IPS-11a (cell line): Measurements from ENCODE around the gene TP53.
A peak's percentile ranks its signal among the peaks of the same experiment; 100 is the strongest.

ENCODE experiments used
- H3K4me3 ChIP-seq: one replicate; pipeline ENCODE4 v1.5.1; 2013; ENCODE audit warnings: low read depth, low read length, control low read depth

The TP53 gene

DNA sequence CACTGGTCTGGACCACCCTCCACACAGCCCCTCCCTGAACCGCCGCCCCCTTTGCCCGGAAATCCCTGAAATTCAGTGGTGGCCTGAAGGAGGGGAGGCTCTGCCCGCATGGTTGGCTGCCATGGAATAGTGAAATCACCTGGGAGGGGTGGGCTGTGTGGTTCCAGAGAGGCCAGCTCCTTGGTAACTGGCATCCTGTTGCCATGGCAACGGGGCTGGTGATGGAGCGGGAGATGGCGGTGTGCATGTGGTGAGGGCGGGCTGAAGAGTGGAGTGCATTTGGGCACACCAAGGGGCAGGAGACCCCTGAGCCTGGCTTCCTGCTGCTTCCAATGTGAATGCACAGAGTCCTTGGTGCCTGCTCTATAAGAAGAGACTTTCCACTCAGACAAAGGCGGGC, 20.2 kb upstream of the TP53 start:
- no peak overlapping the region for H3K4me3 ChIP-seq

GRCh38 chr17:7706631-7707354, 19.5 kb upstream of the TP53 start:
- H3K4me3 ChIP-seq: no peak overlapping the region

- H3K4me3 ChIP-seq: peak overlapping the region; percentile 54
These were observed 18.3 kb upstream of the TP53 start for GRCh38 chr17:7705269-7706255.

DNA sequence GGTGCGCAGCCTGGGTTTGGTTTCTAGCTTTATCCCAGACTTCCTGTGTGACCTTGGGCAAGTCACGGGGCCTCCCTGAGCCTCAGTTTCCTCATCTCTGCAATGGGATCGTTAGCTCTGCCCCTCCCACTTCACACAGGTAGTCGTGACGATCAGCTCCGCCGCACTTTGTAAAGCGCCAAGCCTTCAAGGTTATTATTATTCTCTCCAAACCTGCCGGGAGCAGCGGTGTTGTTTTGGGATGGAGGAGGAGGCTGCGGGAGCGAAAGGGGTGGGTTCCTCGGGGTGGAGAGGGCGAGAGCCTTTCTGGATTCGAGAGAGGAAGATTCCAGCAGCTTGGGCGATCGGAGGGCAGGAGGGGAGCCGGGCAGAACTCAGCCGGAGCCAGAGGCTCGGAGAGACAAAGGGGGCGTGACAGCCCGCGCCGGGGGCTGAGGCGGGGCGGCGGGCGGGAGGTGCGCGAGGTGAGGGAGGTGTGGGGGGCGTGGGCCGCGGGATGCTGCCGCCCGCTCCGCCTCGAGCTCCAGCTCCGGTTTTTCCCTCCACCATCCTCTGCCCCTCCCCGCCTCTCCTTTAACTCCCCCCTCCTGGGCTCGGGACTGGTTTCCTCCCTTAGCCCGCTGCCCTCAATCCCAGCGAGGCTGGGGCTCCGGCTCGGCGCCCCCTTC, 17.4 kb upstream of the TP53 start, which contains the start of gene EFNB3:
EFNB3 (plus strand) TSS at position 602 of the 668 bp plus-strand sequence. CDS start 397 bp downstream, outside the sequence.
- peak within 1 kb of the TSS; percentile 54 for H3K4me3 ChIP-seq

DNA sequence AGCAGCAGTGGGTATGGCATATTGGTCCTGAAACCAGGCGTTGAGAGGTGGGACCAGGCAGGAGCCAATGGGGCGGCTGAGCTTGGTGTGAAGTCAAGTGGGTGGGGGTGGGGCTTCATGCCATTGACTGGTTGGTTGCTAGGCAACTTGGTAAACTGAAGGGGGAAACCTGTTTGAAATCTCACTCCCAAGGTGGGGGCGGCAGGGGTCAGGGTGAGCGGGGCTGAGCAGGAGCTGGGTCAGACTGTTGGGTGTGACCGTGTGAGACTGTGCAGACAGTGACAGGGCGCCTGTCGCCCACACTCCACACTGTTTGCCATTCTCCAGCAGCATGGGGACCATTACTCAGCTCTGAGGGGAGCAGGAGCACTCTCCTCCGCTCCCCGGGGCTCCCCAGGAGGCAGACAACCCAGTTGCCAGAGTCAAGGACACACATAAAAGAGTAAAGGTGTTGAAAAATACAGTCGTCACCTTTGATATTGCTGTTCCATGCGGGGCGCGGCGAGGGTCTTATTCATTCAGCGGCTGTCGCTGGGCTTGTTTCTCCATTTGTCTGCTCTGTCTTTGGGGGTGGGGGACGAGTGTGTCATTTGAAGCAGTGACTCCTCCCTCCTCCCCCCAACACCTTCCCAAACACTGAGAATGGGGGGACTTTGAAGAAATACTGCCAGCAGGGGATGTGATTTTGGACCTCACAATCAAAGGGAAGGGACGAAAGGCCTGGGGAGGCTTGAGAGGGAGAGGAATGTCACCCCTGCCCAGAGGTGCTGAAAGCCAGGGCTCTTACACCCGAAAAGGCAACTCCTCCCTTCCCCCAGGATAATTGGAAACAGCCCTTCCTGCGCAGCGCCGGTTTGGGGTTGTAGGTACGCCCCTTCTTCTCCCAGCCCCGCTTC, 16.5 kb upstream of the TP53 start:
- H3K4me3 ChIP-seq: no peak overlapping the region

- H3K4me3 ChIP-seq: no peak overlapping the region
These were observed 15.5 kb upstream of the TP53 start for GRCh38 chr17:7702776-7703175.

- H3K4me3 ChIP-seq: no peak overlapping the region
These were observed 14.4 kb upstream of the TP53 start for GRCh38 chr17:7701681-7702080.

DNA sequence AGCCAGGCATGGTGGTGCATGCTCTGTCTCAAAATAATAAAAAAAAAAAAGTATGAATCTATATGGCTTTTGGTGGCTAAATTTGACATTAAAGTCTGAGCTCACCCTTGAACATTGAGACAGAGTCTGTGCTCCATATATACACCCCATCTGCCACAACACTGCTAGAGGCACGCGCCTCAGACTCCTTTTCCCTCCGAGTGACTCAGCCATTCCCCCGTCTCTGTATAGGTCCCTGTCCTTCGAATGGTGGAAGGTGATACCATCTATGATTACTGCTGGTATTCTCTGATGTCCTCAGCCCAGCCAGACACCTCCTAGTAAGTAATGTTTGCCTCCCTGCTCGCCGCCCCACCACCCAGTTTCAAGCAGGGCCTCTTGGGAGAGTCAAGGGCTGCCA, 13.2 kb upstream of the TP53 start:
- no peak overlapping the region for H3K4me3 ChIP-seq

DNA sequence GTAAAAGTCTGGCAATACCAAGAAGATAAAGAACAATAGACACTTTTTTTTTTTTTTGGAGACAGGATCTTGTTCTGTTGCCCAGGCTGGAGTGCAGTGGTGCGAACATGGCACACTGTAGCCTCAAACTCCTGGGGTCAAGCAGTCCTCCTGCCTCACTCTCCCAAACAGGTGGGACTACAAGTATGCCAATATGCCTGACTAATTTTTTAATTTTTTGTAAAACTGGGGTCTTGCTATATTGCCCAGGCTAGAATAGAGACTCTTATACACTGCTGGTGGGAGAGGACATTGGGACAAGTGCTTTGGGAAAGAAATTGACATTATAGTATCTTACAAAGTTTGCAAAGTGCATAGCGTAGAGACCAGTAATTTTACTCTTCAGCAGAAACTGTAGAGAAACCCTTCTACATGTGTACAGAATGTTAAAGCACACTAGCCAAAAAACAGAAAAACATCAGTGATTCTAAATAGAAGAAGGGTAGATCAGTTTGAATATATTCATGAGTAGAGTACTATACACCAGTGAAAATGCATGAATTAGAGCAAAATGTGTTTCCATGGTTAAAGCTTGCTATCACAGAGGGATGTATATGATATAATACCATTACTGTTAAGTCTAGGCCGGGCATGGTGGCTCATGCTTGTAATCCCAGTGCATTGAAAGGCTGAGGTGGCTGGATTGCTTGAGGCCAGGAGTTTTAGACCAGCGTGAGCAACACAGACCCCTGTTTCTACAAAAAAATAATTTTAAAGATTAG, 10.7 kb upstream of the TP53 start:
- no peak overlapping the region for H3K4me3 ChIP-seq

- H3K4me3 ChIP-seq: no peak overlapping the region
These were observed 8.3 kb upstream of the TP53 start for GRCh38 chr17:7695586-7695985.

DNA sequence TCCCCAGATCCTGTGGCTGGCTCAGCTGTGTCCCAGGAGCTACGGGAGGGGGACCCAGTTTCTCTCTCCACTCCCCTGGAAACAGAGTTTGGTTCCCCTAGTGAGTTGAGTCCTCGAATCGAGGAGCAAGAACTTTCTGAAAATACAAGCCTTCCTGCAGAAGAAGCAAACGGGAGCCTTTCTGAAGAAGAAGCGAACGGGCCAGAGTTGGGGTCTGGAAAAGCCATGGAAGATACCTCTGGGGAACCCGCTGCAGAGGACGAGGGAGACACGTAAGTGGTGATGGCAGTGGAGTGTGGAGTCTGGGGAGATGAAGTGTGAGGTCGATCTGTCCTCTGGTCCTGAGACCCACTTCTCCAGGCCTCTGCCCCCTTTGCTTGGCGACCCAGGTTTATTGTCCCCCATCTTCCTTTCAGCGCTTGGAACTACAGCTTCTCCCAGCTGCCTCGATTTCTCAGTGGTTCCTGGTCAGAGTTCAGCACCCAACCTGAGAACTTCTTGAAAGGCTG, 1.6 kb upstream of the TP53 start:
- H3K4me3 ChIP-seq: peak overlapping the region; percentile 70

- peak within 1 kb of the TSS; percentile 97 for H3K4me3 ChIP-seq
These were observed 868 bp upstream of the TP53 start, which contains the start of gene WRAP53 for GRCh38 chr17:7687908-7688807. Gene WRAP53 (plus strand): TSS chr17:7688477. CDS start chr17:7688649, 172 bp downstream.

DNA sequence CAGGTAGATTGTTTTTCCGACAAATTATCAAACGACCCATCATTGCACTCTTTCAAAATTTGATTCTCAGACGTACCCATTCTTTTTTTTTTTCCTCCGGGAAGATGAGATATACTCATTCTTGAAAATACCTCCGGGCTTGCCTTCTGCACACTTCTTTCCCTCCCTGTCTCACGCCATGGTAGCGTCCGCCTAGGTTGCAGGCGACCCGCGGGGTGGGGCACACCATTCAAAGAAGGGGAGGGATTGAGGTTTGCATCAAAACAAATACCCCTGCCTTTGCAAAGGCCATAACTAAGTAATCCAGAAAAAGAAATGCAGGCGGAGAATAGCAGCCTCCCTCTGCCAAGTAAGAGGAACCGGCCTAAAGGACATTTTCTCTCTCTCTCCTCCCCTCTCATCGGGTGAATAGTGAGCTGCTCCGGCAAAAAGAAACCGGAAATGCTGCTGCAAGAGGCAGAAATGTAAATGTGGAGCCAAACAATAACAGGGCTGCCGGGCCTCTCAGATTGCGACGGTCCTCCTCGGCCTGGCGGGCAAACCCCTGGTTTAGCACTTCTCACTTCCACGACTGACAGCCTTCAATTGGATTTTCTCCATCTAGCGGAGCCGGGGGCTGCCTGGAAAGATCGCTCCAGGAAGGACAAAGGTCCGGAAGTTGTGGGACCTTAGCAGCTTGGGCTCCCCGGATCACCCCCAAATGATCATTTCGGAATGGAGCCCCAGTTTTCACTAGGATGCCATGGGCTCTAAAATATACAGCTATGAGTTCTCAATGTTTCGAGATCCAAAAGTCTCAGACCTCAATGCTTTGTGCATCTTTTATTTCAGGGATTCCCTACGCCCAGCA, 843 bp downstream of the TP53 start:
- H3K4me3 ChIP-seq: peak overlapping the region; percentile 97

DNA sequence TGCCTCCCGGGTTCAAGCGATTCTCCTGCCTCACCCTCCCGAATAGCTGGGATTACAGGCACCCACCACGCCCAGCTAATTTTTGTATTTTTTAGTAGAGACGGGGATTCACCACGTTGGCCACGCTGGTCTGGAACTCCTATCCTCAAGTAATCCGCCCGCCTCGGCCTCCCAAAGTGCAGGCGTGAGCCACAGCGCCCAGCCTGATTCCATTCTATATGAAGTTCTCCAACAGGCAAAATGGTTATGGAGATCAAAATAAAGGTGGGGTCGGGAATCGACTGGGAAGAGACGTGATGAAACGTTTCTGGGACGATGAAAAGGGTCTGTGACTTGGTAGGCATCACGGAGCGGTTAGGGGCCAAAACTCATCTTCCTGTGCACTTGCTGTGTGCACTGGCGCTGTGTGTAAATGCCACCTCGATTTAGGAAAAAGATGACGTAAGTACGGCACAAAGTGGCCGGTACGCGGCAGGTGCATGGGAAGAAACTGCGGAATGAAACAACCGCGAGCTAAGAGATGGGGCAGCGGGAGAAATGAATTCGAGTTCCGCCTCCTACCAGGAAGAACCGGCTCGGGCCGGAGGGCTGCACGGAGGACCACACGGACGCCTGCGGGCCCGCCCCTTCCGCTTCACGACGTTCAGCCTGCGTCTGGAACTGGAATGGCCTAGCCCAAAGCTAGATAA, 1.6 kb downstream of the TP53 start:
- peak overlapping the region; percentile 97 for H3K4me3 ChIP-seq

DNA sequence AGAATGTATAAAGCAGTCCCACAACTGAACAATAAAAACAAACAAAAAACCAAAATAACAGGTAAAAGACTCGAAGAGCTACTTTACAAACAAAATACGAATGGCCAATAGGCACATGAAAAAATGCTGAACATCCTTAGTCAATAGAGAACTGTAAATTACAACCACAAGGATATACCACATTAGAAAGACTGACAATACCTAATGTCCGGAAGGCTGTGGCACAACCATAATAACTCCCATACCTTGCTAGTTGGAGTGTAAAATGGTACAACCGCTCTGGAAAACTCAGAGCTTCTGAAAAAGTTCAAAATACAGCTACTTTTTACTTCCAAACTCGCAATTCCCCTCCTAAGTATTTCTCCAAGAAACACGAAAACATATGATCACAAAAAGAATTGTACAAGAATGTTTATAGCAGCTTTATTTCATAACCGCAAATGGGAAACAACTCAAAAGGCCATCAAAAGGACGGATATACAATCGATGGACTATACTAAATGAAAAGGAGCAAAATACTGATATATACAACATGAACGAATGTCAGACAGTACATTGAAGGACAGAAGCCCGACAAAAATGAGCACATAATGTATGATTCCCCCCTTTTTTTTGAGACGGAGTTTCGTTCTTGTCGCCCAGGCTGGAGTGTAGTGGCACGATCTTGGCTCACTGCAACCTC, 2.3 kb downstream of the TP53 start:
- peak overlapping the region; percentile 97 for H3K4me3 ChIP-seq

GRCh38 chr17:7677388-7678067, 9.8 kb downstream of the TP53 start:
- no peak overlapping the region for H3K4me3 ChIP-seq
